NCI-H1092 treated with DMSO at 0.1 percent for 48 hours (cell line): ENCODE results near the gene NKD2.
"Not testable (repeated sequence)": the region's sequence is repeated elsewhere in the genome, so short reads cannot be mapped to it uniquely, and the experiment has no call there.

Experiments used
- DNase-seq: peaks from one replicate; lab custom pipeline; 2025; lab: John Stamatoyannopoulos, UW

Gene NKD2

DNA sequence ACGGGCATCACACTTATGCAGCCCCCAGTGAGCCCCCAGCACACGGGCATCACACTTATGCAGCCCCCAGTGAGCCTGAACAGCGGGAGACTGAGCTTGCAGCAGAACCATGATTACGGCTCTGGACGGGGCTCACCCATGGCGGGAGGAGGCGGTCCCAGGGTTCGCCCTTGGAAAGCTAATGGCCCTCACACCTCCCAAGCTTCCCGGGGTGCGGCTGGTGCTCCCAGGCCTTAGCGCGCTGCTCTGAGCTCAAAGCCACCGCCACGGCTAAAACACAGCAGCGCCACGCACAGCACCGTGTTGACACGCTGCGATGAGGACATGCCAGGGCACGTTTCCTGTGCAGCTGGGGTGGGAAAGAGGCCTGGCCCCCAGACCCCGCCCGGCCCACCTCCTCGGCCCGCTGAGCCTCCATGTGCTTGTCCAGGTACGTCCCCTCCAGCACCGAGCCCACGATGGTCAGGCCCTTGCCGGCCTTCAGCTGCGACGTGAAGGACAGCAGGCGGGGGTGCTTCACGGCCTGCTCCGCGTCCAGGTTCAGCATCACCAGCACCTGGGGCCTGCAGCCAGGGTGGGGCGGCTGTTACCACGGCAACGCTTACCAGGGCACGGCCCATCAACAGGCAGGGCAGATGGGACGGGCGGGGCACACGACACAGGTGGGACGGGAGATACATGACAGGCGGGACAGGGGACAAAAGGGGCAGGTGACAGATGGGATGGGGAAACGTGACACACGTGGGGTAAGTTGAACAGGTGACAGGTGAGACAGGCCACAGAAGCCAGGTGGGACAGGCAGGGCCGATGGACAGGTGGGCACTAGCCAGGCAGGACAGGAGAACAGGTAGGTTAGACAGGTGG is 64.9 kb downstream of the NKD2 start:
- DNase-seq, result no peak

DNA sequence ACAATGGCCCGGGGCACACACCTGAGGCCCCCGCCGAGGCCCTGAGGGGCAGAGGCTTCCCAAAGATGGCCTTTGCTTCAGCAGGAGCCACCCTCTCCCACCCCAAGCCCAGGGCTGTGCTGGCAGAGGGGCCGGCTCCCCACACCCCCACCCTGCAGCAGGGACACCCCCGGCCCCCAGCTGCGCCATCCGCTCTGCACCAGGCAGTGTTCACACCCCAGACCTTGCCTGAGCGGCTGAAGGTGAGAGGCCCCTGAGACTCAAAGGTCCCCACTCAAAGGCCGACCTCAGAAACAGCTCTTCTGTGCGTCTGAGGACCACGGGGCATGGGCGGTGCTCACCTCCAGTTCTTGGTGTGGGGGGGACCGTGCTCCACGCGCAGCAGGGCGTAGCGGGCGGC is 65.6 kb downstream of the NKD2 start:
- no peak for DNase-seq

DNA sequence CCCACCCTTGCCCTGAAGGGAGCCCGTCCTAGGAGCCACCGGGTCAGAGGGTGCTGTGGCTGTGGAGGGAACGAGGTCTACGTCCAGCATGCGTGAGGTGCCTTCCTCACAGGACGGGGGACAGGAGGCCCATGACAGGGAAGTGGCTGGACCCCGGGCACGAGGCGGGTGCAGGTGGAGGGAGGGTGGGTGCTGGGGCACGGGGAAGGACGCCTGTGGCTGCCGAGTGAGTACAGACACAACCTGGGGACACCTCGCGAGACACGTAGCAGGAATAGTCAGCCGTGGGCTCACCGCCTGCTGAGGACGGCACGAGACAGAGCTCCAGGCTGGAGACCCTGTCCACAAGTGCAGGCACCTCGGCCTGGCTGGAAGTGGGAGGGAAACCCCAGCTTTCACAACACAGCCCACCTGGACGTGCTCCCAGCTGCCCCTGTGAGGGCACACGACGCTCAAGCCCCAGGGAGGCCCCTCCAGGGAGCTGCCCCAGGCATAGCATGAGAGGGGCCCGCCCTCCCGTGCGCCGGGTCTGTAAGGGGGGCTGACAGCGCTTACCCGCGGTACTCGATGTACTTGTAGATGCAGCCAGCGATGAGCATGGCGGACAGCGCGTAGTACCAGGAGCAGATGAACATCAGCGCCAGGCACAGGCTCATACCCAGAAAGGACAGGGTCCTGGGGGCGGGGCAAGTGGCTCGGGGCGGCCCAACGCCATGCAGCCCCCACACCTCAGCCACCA is 66.4 kb downstream of the NKD2 start:
- DNase-seq, result no peak

DNA sequence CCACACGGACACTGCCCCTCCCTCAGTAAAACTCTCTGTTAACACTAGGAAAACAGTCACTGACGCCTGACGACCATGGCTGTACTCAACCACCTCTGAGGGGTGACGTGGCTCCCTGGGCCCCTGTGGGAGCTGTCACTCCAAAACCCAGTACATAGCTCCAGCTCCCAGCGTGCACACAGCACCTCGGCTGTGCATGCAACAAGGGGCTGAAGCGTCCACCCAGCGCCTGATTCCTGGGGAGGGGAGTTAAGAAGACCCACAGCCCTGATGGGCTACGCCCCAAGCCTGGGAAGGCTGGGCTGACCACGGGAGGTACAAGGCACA is 66.9 kb downstream of the NKD2 start:
- DNase-seq, result no peak

DNA sequence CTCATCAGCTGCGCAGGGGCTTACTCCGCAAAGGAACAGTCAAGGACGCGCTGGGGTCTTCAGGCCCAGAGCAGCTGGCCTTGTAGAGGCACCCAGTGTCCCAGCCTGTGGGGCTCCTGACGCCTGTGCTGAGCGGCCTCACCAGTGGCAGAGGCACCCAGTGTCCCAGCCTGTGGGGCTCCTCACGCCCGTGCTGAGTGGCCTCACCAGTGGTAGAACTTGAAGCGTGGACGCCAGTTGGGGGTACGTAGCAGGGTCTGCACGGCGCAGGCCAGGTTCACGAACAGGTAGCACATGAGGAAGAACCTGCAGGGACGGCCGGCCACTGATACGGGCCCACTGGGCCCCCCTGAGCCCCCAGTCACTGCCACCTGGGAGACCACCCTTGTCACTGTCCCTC is 67.3 kb downstream of the NKD2 start:
- DNase-seq, result no peak

DNA sequence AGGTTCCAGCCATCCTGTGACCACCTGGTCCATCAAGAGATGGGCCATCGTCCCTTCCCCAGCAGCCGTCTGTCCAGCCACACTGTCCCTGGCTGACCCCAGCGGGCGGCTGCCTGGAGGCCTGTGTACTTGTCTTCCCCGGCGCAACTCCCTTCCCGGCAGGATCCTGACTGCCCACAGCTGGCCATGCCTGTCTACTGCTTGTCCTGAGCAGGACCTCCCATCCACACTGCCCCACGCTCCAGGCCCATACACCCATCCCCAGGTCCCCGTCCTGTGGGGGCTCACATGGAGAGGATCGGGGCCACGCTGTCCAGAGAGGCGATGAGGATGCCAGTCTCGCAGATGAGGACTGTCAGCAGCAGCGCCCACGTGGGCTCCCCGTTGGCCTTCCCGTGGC is 67.8 kb downstream of the NKD2 start:
- DNase-seq, result no peak

- DNase-seq, result no peak
Observed at GRCh38 chr5:1077026-1077425, 68.4 kb downstream of the NKD2 start.

DNA sequence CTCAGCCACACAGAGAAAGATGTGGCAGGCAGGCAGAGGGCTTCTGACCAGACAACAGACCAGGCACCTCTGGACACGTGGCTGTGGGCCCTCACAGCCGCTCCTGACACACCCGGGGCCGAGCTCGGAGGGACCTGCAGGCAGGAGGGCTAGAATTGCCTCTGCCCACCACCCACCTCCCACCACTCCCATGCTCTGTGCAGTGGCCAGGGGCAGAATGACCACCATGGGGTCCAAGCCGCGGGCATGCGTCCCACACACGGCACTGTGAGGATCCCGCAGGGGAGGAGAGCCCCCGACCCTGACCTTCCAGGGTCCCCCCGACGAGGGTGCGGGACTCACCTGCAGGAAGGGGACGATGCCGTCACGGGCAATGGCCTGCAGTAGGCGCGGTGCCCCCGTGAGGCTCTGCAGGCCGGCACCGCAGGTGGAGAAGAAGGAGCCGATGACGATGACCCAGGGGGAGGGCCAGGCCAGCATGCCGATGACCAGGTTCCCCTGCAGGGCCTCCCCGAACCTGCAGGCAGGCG is 69.0 kb downstream of the NKD2 start:
- no peak for DNase-seq

DNA sequence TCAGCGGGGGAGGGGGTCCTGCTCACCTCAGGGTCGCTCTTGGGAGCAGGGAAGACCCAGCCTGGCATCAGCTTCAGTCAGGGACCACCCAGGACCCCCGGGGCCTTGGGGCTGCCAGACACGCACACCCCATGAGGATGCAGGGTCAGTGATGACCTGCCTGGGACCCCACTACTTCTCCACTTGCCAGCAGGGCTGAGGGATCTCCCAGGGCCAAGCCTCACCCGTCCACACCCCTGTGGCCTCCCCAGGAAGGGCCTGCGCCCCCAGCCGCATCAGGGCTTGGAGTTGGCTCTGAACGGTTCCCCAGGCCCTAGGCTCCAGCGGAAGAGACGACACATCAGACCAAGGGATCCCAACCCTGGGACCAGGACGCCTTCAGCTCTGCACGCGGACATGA is 69.6 kb downstream of the NKD2 start:
- no peak for DNase-seq

- no peak for DNase-seq
Observed at GRCh38 chr5:1078851-1079250, 70.2 kb downstream of the NKD2 start.

DNA sequence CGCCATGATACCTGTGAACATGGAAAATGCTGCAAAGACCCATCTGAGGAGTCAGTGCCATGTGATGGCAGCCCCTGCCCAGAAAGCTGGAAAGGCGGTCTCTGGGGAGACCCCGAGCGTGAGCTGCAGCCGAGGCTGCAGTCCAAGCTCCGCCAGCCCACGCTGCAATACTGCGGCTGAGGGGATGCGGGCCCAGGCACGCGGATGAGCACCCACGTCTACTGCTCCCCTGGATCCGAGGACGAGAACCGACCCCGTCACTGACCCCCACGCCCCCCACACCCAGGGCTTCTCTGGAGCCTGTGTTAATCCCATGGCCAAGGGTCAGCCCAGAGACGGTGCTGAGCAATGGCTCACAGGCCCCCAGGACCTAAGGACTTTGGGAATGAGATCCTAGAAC is 70.9 kb downstream of the NKD2 start:
- no peak for DNase-seq

DNA sequence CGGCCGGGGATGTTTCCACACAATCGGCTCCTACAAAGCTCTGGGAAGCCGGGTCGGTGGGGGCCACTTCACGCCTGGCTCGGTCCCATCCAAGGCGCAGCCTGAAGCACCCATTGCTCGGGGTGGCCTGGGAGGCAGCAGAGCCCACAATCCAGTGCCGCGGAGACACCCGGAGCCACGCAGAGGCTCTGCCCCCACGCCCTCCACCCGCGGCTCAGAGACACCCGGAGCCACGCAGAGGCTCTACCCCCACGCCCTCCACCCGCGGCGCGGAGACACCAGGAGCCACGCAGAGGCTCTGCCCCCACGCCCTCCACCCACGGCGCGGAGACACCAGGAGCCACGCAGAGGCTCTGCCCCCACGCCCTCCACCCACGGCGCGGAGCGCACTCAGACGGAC is 71.4 kb downstream of the NKD2 start:
- DNase-seq, result no peak

GRCh38 chr5:1080432-1080831 is 71.8 kb downstream of the NKD2 start:
- no peak for DNase-seq

DNA sequence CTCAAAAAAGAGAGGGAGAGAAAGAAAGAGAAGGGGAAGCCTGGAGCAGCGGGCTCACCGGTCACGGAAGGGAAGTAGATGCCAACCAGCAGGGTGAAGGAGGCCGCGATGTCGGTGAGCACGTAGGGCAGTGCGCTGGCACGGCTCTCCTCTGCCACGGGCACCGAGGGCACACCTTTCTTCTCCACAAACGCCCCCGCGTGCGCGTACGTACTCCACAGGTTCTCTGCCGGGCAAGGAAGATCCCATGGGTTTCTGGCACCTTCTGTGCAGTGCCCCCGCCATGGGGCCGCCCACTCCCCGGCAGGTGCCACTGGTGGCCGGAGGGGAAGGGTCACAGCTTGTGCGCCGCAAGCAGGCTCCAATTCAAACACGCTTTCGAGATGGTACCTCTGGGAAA is 72.9 kb downstream of the NKD2 start:
- DNase-seq, result no peak

DNA sequence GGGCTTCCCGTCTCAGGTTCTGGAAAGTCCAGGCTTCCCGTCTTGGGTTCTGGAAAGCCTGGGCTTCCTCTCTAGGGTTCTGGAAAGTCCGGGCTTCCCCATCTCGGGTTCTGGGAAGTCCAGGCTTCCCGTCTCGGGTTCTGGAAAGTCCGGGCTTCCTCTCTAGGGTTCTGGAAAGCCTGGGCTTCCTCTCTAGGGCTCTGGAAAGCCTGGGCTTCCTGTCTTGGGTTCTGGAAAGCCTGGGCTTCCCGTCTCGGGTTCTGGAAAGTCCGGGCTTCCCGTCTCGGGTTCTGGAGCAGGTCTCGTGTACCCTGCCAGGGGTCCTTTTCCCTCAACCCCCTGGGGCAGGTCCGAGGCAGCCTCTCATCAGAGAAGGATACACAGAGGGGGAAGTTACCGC is 74.4 kb downstream of the NKD2 start:
- not testable (repeated sequence) for DNase-seq

DNA sequence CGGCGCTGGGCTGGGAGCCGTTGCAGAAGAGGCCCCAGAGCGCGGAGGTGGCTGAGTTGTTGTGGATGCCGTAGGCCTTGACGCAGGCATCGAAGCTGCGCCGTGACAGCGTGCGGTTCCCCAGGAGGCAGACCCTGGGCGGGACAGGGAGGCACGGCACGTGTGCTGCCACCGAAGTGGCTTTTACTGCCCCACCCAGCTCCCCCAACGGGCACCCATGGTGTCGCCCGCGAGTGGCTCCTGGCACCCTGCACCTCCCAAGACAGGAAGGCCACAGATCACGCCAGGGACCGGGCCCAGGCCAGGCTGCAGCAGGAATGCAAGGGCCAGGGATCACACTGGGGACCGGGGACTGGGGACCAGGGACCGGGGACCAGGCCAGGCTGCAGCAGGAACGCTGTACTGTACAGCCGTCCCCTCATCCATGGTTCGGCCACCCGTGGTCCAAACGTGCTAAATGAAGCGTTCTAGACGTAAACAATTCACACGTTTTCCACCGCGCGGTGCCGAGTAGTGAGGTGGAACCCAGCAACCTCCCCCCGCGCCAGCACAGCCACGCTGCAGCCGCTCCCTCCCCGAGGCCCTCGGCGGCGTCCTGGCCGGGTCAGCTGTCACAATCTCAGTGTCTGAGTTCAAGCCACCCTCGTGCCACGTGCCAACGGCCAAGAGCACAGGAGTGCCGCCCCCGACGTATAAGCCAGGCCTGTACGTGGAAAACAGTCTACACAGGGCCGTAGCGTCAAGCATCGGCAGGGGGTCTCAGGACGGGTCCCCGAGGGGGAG is 75.4 kb downstream of the NKD2 start:
- DNase-seq, result no peak

- DNase-seq, result no peak
Observed at GRCh38 chr5:1085391-1085790, 76.8 kb downstream of the NKD2 start.

- DNase-seq, result no peak
Observed at GRCh38 chr5:1086137-1086536, 77.5 kb downstream of the NKD2 start.

DNA sequence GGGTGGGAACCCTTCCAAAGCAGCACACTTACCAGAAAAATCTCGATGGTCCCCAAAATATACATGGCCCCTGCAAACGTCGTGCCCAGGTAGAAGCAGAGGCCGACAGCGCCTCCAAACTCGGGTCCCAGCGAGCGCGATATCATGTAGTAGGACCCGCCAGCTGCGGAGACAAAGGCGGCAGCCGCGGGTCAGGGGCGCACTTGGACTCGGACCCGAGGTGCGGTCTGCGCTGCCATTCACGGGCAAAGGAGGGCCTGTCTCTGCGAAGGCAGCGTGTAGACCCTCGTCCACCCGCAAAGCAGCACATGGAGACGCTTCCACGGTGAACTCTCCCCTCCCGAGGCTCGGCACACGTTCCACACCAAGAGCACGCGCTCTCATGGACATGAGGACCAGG is 78.3 kb downstream of the NKD2 start:
- no peak for DNase-seq

GRCh38 chr5:1087428-1087827 is 78.8 kb downstream of the NKD2 start:
- DNase-seq, result no peak

GRCh38 chr5:1088031-1088430 is 79.4 kb downstream of the NKD2 start:
- DNase-seq, result no peak
